GM19099 (cell line): ENCODE results near the gene EPGN.

ENCODE experiments used
- POLR2A ChIP-seq: IDR thresholded peaks from 3 replicates; pipeline ENCODE4 v1.6.1; 2011; ENCODE audit warnings: low read depth; ENCODE audit not compliant: insufficient read length; ENCODE audit errors: extremely low read depth

Gene EPGN

DNA sequence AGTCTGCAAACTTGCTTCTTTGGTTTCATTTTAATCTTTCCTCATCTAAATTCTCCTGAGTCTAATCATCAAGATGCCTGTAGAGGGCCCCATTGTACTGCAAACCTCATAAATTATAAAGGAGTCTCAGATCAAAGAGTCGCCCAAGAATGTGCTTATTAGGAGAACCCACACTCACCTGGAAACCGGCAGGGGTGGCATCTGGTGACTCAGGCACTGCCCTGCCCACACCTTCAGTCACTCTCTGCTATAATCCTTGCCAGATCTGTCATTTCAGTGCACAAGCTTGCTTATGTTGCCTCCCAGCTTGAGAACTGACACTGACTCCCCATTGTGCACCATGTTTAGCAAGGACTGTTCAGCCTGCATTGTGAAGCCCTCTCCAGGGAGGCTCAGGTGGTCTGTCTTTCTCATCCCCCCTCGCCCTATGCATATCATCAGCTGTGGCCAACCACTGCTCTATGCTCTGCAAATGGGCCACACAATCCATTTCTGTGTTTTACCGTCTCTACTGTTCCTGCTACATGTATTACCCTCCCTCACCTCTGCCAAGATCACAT is 12.4 kb downstream of the EPGN start:
- TF ChIP-seq POLR2A: no peak

DNA sequence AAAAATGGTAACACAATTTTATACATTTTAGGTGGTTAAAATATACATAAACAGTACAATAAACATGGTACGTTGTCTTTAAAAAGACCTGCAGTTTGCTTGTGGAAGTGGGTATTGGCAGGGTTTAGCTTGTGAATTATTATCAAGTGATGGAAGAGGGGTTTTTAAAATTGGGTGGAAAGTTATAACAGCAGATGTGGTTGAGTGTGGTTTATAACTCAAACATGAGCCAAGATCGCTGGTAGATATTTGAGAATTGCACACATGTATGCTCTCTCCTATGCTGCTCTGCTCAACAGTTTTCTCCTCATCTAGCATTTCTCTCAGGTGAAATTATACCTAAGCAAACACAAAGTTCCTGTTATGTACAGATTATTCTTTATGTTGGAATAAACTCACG is 14.0 kb downstream of the EPGN start:
- TF ChIP-seq POLR2A: no peak

DNA sequence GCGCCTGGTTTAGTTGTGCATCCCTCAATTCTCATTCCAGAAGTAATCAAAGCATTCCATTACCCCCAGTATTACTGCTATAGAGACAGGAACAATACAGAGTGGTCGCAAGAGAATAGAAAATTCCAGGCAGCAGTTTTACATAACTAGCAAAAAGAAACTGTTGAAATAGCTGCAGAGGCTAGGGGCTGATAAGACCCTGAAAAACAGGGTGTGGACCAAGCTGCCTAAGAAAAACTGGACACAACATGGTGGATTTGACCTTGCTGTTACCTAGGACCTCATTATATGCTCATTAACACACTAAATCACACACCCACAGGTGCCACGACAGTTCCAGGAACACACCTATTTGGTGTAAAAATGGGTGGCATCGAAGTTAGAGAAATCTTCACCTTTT is 15.4 kb downstream of the EPGN start:
- no peak for TF ChIP-seq POLR2A

DNA sequence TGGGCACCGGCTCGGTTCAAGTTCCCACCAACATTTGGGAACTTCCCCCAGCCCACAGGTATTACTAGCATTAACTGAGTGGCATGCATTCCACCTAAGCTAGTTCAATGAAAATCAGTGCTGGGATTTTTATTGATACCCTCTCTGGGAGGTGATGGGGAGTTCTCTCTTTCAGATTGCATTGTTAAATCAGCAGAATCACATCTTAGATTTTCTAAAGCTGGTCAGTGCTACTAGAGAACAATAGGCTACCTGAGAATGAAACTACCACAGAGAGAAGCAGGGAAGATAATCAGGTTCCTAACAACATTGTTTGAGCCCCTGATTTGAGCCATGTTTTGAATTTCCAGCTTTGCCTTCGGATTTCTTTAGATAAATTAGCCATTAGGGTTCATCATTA is 16.0 kb downstream of the EPGN start:
- no peak for TF ChIP-seq POLR2A

DNA sequence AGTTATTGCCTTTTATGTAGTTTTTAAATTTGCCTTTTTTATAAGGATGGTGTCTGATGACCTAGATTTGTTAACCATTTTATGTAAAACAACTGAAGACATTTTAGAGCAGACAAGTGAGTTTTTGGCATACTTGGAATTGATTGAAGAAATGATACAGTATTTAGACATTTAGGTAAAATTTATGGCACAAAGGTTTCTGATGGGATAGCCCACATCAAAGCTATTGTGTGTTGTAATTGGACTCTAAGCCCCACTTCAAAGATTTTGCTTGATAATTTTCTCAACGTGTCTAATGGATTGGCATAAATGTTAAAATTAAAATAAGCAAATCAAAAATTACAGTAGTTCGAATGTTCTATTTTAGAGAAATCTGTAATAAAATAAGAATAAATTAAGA is 17.6 kb downstream of the EPGN start:
- TF ChIP-seq POLR2A: no peak

DNA sequence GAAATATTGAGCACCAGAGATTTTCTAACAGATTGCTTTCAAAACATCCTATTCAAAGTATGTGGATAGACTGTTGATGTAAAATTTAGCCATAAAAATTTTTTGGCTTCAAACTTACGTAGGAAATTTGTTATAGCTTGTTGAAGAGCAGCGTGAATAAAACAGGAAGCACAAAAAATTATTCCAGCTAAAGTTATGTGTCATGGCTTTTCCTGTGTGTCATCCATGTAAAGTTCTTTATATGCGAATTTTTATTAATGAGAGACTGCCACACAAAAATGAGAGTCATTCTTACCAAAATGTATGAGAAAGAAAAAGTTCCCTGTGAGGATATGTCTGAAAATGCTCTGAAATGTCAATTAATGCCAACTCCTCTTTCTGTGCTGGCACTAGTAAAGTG is 19.5 kb downstream of the EPGN start:
- no peak for TF ChIP-seq POLR2A

DNA sequence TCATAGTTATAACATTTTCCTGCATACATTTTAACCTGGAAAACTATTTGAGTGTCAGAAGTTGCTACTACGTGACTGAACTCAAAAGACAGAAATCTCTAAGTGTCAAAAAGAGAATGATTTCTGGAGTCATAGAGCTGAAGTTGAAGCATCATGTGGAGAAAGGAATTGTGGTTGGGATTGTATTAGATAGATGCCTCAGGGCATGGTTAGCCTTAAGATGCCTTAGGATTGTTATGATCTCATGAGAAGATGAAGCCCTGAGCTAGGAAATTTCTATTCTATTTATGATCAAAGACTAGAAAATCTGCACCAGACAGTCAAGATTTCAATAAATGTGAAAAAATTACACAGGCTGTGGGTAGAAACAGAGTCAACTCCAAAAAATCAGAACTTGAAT is 20.2 kb downstream of the EPGN start:
- TF ChIP-seq POLR2A: no peak

DNA sequence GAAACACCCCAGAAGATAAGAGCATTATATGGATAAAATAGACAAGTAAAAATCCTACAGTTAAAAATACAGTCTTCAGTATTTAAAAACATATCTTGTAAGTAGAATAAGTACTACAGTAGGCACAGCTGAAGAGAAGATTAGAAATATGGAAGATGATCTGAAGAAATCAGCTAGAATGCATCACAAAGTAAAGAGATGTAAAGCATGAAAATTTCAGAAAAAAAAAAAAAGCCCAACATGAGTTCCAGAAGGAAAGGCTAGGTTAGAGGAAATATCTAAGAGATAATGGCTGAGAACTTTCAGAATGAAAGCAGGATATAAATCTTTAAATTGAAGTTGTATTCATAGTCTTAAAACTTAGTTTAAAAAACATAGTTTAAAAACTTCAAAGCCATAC is 21.0 kb downstream of the EPGN start:
- TF ChIP-seq POLR2A: no peak

DNA sequence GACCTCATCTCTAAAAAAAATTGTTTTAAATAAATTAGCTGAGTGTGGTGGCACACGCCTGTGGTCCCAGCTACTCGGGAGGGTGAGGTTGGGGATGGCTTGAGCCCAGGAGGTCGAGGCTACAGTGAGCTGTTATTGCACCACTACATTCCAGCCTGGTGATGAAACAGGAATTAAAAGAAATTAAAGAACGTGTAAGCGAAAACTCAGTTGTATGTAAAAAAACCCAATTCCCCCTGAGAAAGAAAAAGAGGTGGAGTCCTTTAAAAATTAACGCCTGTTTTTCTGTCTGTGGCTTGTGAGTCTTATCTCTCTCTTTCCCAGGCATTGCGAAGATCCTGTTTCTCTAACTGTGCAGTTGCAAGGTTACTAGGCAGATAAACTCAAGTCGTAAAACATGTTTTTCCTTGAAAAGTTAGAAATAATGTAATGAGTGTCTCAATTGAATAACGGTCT is 22.1 kb downstream of the EPGN start:
- no peak for TF ChIP-seq POLR2A

DNA sequence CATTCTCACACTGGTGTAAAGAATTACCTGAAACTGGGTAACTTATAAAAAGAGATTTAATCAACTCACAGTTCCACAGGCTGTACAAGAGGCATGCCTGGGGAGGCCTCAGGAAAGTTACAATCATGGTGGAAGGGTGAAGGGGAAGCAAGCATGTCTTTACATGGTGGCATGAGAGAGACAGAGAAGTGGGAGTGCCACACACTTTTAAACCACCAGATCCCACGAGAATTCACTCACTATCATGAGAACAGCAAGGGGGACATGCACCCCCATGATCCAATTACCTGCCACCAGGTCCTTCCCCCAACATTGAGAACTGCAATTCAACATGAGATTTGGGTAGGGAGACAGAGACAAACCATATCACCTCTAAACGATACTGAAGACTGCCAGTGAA is 23.0 kb downstream of the EPGN start:
- TF ChIP-seq POLR2A: no peak

DNA sequence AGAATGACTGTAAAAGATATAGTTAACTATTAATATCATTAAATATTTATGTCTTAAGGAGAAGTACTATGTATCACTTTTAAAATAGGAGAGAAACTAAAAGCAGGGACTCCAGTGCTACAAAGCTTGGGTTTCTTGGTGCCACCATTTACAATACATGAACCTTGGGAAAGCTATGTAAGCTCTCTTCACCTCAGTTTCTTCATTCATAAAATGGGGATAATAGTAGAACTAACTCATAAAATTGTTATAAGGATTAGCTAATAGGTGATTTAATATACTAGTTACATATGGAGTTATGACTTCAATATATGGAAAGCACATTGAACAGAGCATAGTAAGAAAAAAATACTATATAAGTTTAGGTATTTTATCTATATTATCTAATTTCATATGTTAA is 23.7 kb downstream of the EPGN start:
- no peak for TF ChIP-seq POLR2A

DNA sequence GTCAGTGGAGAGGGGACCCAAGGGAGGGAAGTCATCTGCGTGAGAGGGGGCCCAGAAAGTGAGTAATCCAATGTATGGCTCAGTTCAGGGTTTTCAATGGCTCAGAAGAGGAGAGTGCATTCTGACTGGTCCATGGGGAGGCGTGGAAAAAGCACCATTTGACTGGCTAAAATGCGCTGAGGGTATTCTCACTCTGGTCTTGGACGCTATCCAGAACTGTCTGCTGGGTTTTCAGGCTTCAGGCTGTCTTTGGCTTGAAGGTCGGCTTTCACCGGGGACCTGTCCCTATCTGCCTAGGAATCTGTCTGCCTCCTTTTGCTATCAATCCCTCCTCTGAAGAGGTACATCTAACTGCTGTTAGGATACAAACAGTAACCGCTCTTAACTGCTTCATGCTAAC is 26.4 kb downstream of the EPGN start:
- TF ChIP-seq POLR2A: no peak

DNA sequence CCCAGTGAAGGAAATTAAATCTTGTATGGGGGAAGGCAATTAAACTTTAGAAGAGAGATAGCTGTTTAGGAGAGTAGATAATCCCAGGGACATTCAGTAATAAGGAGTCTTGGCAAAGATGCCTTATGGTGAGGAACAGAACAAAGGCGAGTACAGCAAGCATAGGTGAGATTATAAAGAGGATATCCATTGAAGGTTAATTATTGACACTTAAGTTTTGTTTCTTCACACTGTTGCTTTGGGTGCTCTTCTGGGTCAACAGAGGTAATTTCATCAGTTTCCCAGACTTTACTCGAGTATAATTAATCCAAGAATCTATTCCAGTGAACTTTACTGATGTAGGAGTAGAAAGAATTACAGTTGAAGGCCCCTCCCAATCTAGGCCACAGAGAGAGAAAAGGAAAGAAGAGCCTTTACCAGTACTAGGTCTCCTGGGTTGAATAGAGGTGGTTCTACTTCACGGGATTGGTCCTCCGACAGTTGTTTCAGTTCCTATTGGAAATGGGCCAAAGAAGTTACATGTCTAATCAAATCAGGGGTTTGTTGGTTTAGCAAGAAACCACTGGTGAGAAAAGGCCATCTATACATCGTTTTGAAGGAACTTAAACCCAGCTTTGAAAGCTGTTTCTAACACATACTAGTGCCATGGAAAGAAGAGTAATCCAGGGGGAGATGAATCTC is 27.2 kb downstream of the EPGN start:
- TF ChIP-seq POLR2A: no peak

DNA sequence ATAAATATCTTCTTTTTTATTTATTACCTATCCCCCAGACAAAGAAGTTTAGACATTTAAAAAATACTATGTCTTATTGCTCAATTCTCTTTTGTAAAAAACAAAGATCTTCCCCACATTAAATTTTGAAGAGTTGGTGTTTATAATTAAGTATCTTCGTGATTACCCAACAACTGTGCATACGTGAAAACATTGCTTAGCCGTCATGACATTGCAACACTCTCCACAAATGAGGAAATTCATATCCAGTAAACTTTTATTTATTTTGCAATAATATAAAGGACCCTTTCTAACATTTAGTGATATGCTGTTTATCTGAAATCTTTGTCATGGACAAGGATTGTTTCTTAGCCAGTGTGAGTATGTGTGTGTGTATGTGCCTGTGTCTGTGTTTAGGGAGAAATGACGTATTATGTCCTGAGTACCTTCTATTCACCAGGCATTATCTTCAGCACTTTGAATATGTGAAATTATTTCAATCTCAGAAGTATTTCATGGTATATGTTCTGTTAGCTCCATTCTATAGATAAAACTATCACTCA is 30.6 kb downstream of the EPGN start:
- no peak for TF ChIP-seq POLR2A

DNA sequence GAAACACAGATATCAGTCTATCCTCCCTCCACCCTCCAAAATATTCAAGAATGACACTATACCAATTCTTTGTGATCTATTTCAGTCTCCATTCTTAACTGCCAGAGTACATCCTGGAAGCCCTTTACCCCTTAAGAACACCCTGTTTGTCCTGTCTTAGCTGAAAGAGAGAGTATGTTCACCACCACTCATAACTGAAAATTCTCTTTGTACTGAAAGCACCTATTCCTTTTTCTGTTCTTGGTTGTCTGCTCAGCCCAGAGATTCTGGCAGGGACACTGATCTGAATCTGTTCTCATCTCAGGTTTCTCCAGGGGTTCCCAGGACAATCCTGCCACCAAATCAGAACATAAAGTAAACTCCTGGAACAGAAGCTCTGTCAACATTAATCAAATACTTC is 31.2 kb downstream of the EPGN start:
- TF ChIP-seq POLR2A: no peak

DNA sequence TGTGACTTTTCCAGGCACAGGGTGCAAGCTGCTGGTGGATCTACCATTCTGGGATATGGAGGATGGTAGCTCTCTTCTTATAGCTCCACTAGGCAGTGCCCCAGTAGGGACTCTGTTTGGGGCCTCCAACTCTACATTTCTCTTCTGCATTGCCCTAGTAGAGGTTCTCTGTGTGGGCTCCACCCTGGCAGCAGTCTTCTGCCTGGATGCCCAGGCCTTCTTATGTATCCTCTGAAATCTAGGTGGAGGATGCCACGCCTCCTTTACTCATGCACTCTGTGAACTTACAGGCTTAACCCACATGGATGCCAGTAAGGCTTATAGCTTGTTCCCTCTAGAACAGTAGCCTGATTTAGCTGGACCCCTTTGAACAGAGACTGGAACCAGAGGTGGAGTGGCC is 35.8 kb downstream of the EPGN start:
- TF ChIP-seq POLR2A: no peak

DNA sequence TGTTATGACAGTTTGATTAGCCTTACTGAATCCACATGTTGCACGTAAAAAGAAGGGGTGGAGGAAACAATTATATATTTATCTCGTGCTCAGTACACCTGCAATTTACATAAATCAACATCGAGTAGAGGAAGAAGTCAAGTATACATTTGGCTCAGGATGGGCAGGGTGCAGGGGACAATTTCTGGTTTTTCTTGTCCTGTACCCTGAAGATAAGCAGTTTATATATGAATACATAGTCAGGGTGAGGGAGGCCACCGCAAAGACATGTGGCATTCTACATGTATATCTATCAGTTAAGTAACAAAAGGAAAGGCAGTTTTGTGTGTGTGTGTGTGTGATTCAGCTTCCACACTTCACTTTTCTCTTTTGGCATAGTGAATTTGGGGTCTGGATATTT is 45.6 kb downstream of the EPGN start:
- no peak for TF ChIP-seq POLR2A
